ENCODE measurements around the gene MYH4.

GRCh38 chr17:10499950-10500349, 30.6 kb upstream of the MYH4 start:
- TF ChIP-seq CTCF (conservative IDR thresholded peaks at IDR 0.05; ENCODE audit: low read length) (no peak), EZH2phosphoT487 (IDR thresholded peaks at IDR 0.05; ENCODE audit: borderline replicate concordance, low read depth, low read length) (no peak)
